Measurements from ENCODE around the gene KCNN4.

KCNN4 gene

GRCh38 chr19:43814663-43815352, 34.0 kb upstream of the KCNN4 start:
- H3K4me3 ChIP-seq (replicated peaks in 1 of 2; ENCODE audit: low read depth in 2 of 2, low read length in 2 of 2) = no peak overlapping the region
- DNase-seq (ENCODE audit: low read depth in 2 of 2) = no peak
- TF ChIP-seq CTCF (IDR thresholded peaks at IDR 0.05; ENCODE audit: low read depth, low read length) = no peak

GRCh38 chr19:43812688-43813087, 31.9 kb upstream of the KCNN4 start:
- DNase-seq (ENCODE audit: low read depth in 2 of 2) = no peak
- TF ChIP-seq CTCF (IDR thresholded peaks at IDR 0.05; ENCODE audit: low read depth, low read length) = no peak
- H3K4me3 ChIP-seq (replicated peaks in 1 of 2; ENCODE audit: low read depth in 2 of 2, low read length in 2 of 2) = no peak overlapping the region

- no peak for TF ChIP-seq CTCF (IDR thresholded peaks at IDR 0.05; ENCODE audit: low read depth, low read length)
- DNase-seq (ENCODE audit: low read depth in 2 of 2) = no peak
- no peak overlapping the region for H3K4me3 ChIP-seq (replicated peaks in 1 of 2; ENCODE audit: low read depth in 2 of 2, low read length in 2 of 2)
Measured at GRCh38 chr19:43812259-43812658, 31.5 kb upstream of the KCNN4 start.

GRCh38 chr19:43811837-43812236, 31.1 kb upstream of the KCNN4 start:
- no peak for DNase-seq (ENCODE audit: low read depth in 2 of 2)
- no peak for TF ChIP-seq CTCF (IDR thresholded peaks at IDR 0.05; ENCODE audit: low read depth, low read length)
- H3K4me3 ChIP-seq (replicated peaks in 1 of 2; ENCODE audit: low read depth in 2 of 2, low read length in 2 of 2) = no peak overlapping the region

GRCh38 chr19:43809762-43810696, 29.3 kb upstream of the KCNN4 start:
- peak; percentile 79 to 83 for DNase-seq (ENCODE audit: low read depth in 2 of 2)
- no peak overlapping the region for H3K4me3 ChIP-seq (replicated peaks in 1 of 2; ENCODE audit: low read depth in 2 of 2, low read length in 2 of 2)
- peak; percentile 62 for TF ChIP-seq CTCF (IDR thresholded peaks at IDR 0.05; ENCODE audit: low read depth, low read length)

GRCh38 chr19:43807651-43808050, 26.9 kb upstream of the KCNN4 start:
- H3K4me3 ChIP-seq (replicated peaks in 1 of 2; ENCODE audit: low read depth in 2 of 2, low read length in 2 of 2) = no peak overlapping the region
- TF ChIP-seq CTCF (IDR thresholded peaks at IDR 0.05; ENCODE audit: low read depth, low read length) = no peak
- no peak for DNase-seq (ENCODE audit: low read depth in 2 of 2)

Measured in cardiac fibroblast (primary cell).